CD4-positive, alpha-beta T cell treated with Interleukin-15 for 4 hours (primary cell): ENCODE results near the gene PXN.
"Not testable (repeated sequence)": the region's sequence is repeated elsewhere in the genome, so short reads cannot be mapped to it uniquely, and the experiment has no call there.

Experiments
- DNase-seq: peaks from one replicate; pipeline ENCODE4 v3.0.0-alpha.2; 2020; ENCODE audit warnings: low spot score

Gene PXN

GRCh38 chr12:120209851-120210250 is 55.7 kb downstream of the PXN start:
- no peak for DNase-seq

GRCh38 chr12:120207227-120207626 is 58.3 kb downstream of the PXN start:
- DNase-seq = no peak

GRCh38 chr12:120206781-120207180 is 58.7 kb downstream of the PXN start:
- DNase-seq = not testable (repeated sequence)

GRCh38 chr12:120206228-120206627 is 59.3 kb downstream of the PXN start:
- DNase-seq = no peak

GRCh38 chr12:120204171-120204570 is 61.4 kb downstream of the PXN start:
- no peak for DNase-seq

GRCh38 chr12:120200364-120200800 is 65.1 kb downstream of the PXN start:
- no peak for DNase-seq

- peak; percentile 40 for DNase-seq
Observed at GRCh38 chr12:120199595-120200306, 65.8 kb downstream of the PXN start.

- no peak for DNase-seq
Observed at GRCh38 chr12:120199025-120199424, 66.5 kb downstream of the PXN start.

- DNase-seq = no peak
Observed at GRCh38 chr12:120197542-120197887, 68.0 kb downstream of the PXN start.

- not testable (repeated sequence) for DNase-seq
Observed at GRCh38 chr12:120196817-120197541, 68.6 kb downstream of the PXN start.

- DNase-seq = no peak
Observed at GRCh38 chr12:120196363-120196762, 69.2 kb downstream of the PXN start.

GRCh38 chr12:120194534-120195395 is 70.8 kb downstream of the PXN start, which contains the start of gene GCN1:
Gene GCN1, minus strand, starts transcription at chr12:120194715. Its CDS starts 18 bp downstream, at chr12:120194697.
- DNase-seq = peak; percentile 90

GRCh38 chr12:120194226-120194533 is 71.3 kb downstream of the PXN start:
- no peak for DNase-seq

- not testable (repeated sequence) for DNase-seq
Observed at GRCh38 chr12:120193286-120193685, 72.2 kb downstream of the PXN start.

- DNase-seq = no peak
Observed at GRCh38 chr12:120190985-120191480, 74.5 kb downstream of the PXN start.

- DNase-seq = no peak
Observed at GRCh38 chr12:120190386-120190785, 75.1 kb downstream of the PXN start.

- DNase-seq = no peak
Observed at GRCh38 chr12:120186654-120187053, 78.9 kb downstream of the PXN start.

GRCh38 chr12:120183211-120183631 is 82.3 kb downstream of the PXN start:
- no peak for DNase-seq

GRCh38 chr12:120181991-120182631 is 83.4 kb downstream of the PXN start:
- DNase-seq = no peak

GRCh38 chr12:120180975-120181374 is 84.6 kb downstream of the PXN start:
- DNase-seq = no peak

- no peak for DNase-seq
Observed at GRCh38 chr12:120175537-120175936, 90.0 kb downstream of the PXN start.

- no peak for DNase-seq
Observed at GRCh38 chr12:120175062-120175461, 90.5 kb downstream of the PXN start.
